Measurements from ENCODE around the gene TMEM179.

Gene TMEM179

DNA sequence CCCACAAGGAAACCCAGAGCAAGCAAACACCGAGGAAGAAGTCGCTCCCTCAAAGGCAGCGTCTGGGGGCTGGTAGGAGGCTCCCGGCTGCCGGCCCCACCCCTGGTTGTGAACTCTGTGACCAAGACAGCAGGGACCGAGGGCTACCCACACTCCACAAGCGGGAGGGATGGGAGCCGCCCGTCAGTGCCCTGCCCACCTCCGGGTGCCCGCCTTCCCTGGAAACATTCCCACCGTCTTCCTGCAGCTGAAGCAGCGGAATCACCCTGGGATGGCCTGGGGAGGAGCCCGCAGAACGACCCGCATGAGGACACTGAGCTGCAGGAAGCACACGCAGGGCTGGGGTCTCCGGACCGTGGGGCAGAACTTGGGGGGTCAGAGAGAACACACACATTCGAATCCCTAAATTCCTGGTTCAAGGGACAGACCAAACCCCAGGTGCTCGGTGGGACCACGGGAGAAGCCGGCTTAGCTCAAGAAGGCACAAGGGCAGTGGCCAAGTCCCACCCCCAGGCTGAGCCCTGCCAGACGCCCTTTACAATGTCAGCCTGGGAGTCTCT is 58.5 kb downstream of the TMEM179 start:
- 78 to 82% methylated on average over 23 to 24 of the region's 24 CpGs for WGBS, 2 experiments (ENCODE audit: insufficient coverage in 2 of 2)
- no peaks in the 10 kb centered on the region for H3K9me3 ChIP-seq (ENCODE audit: control insufficient read depth, low read length)
- no peak overlapping the region for H3K4me3 ChIP-seq (ENCODE audit: extremely low read depth, insufficient read depth, low read length, poor library complexity, severe bottlenecking)
- H3K4me1 ChIP-seq (ENCODE audit: control insufficient read depth, insufficient read depth, low read length, poor library complexity, severe bottlenecking): no peaks in the 10 kb centered on the region
- no peaks in the 10 kb centered on the region for H3K36me3 ChIP-seq (ENCODE audit: control insufficient read depth, insufficient read depth, low read length)
- no peak overlapping the region for H3K27ac ChIP-seq (ENCODE audit: low read depth, low read length, severe bottlenecking)

DNA sequence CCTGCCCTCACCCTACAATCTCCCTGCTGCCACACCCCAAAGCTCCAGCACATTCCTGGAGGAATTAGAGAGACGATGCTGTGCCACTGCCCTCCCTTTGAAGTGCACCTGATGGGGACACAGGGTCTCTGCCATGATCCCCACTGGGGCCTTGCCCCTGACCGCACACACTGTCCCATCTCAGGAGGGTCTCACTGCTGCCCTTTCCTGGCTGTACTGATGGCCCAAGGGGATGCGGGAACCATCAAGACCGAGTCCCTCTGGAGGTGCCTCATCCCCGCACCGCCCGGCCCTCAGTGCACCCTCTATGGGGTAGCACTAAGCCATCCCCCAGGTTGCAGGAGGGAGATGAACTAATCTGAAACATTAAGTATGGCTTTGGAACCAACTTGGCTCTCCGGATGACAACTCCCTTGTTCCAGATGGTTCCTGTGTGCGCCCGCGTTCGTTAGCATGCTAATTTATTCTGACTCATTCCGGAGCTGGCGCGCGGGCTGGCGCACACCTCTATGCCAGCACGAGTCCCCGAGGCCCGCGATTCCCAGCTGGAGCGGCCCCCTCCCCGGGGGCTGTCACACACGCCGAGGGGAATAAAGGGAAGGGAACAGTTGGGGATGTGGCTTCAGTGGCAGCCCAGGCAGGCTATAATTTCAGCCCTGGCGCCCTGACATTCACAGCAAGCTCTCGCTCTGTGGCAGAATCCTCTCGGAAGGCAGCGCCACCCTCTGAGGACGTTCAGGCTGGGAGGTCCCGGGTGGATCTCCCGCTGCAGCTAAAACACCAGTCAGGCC is 59.2 kb downstream of the TMEM179 start:
- WGBS, 2 experiments (ENCODE audit: insufficient coverage in 2 of 2): 85 to 88% methylated on average over 30 to 32 of the region's 32 CpGs
- H3K9me3 ChIP-seq (ENCODE audit: control insufficient read depth, low read length): no peaks in the 10 kb centered on the region
- no peak overlapping the region for H3K27ac ChIP-seq (ENCODE audit: low read depth, low read length, severe bottlenecking)
- H3K4me1 ChIP-seq (ENCODE audit: control insufficient read depth, insufficient read depth, low read length, poor library complexity, severe bottlenecking): no peaks in the 10 kb centered on the region
- H3K36me3 ChIP-seq (ENCODE audit: control insufficient read depth, insufficient read depth, low read length): no peaks in the 10 kb centered on the region
- H3K4me3 ChIP-seq (ENCODE audit: extremely low read depth, insufficient read depth, low read length, poor library complexity, severe bottlenecking): no peak overlapping the region

DNA sequence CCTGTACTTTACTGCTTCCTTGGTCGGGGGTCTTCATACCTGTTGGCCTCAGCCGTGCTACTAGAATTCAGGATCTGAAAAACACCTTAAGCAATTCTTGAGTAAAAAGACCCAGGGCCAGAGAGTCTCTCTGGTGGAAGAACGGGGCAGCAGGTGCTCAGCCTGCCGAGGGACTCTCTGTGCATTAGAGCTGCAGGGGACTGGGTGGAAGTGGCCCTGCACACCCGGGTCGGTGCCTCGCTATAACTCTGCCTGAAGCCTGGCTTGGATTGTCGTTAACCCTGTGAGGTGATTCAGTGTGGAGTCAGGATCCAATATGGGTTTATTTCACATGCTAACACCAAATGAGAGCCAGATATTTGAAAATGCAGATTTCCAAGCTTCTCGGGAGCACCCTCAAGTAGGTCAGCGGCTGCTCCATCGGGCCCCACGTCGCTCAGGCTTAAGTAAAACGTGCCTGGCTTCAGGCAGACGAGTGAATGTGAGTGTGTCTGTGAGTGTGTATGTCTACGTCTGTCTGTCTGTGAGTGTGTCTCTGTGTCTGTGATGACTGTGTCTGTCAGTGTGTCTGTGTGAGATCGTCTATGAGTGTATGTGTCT is 60.1 kb downstream of the TMEM179 start:
- Histone ChIP-seq H3K4me3 (ENCODE audit: extremely low read depth, insufficient read depth, low read length, poor library complexity, severe bottlenecking) (no peak overlapping the region), H3K36me3 (ENCODE audit: control insufficient read depth, insufficient read depth, low read length) (no peaks in the 10 kb centered on the region), H3K4me1 (ENCODE audit: control insufficient read depth, insufficient read depth, low read length, poor library complexity, severe bottlenecking) (no peaks in the 10 kb centered on the region), H3K27ac (ENCODE audit: low read depth, low read length, severe bottlenecking) (no peak overlapping the region), H3K9me3 (ENCODE audit: control insufficient read depth, low read length) (no peaks in the 10 kb centered on the region)
- WGBS, 2 experiments (ENCODE audit: insufficient coverage in 2 of 2): 79 to 87% methylated on average over 15 to 16 of the region's 17 CpGs

DNA sequence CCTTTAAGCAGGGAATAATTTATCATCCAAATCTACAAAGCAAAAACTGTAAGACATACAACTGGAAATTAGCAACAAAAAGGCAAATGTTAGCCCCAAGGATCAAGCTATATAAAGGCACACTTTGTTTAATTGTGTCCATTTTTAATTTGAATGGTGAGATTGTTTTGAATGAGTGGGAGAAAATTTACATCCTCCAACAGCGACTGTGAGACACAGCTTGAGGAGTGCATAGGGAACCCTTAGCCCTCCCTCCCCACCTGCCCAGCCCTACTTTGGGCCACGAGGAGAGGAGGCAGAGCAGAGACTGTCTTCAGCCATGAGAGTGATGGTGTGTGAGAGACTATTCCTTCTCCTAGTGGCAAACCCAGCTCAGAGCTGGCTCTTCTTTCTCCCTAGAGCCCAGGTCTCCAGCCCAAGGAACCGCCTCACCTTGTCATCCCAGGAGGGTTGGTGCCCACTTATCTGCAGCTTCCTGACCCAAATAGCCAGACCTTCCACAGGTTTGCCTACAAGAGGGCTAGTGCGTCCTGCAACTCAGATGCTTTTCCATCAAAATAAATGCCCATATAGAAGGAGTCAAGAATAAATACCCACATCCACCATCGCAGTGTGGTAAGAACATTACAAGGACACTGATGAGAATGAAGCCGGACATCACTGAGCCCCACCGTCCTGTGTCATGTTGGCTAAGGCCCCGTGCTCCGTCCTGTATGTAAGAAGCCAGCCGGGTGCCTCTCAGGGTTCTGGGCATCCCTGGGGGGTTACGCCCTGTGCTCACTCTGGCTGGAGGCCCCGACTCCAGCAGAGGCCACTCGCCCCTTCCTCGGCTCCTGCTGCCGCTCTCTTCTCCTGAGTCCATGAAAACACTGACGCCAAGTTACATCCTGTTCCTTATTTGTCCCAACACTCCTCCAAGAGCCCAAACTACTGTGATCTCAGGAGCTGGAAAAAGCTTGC is 61.4 kb downstream of the TMEM179 start:
- H3K27ac ChIP-seq (ENCODE audit: low read depth, low read length, severe bottlenecking): no peak overlapping the region
- no peaks in the 10 kb centered on the region for H3K4me1 ChIP-seq (ENCODE audit: control insufficient read depth, insufficient read depth, low read length, poor library complexity, severe bottlenecking)
- WGBS, 2 experiments (ENCODE audit: insufficient coverage in 2 of 2): 94 to 96% methylated on average over 13 of the region's 16 CpGs
- H3K9me3 ChIP-seq (ENCODE audit: control insufficient read depth, low read length): no peaks in the 10 kb centered on the region
- H3K4me3 ChIP-seq (ENCODE audit: extremely low read depth, insufficient read depth, low read length, poor library complexity, severe bottlenecking): no peak overlapping the region
- H3K36me3 ChIP-seq (ENCODE audit: control insufficient read depth, insufficient read depth, low read length): no peaks in the 10 kb centered on the region

GRCh38 chr14:104541905-104542465 is 62.6 kb downstream of the TMEM179 start:
- H3K36me3 ChIP-seq (ENCODE audit: control insufficient read depth, insufficient read depth, low read length): no peaks in the 10 kb centered on the region
- no peaks in the 10 kb centered on the region for H3K9me3 ChIP-seq (ENCODE audit: control insufficient read depth, low read length)
- 88 to 95% methylated on average over 2 to 4 of the region's 11 CpGs for WGBS, 2 experiments (ENCODE audit: insufficient coverage in 2 of 2)
- H3K4me3 ChIP-seq (ENCODE audit: extremely low read depth, insufficient read depth, low read length, poor library complexity, severe bottlenecking): no peak overlapping the region
- H3K27ac ChIP-seq (ENCODE audit: low read depth, low read length, severe bottlenecking): no peak overlapping the region
- peaks cover 4% of the 10 kb centered on the region for H3K4me1 ChIP-seq (ENCODE audit: control insufficient read depth, insufficient read depth, low read length, poor library complexity, severe bottlenecking)

Data from mesodermal cell (in vitro differentiated cells).